Measurements from ENCODE around the gene PPID. TPM values are rescaled to one million over a fixed set of nuclear protein-coding genes. Genes with fewer than 3 reads are reported as not detected.

The PPID gene
- total and polyA plus RNA-seq, 9 donors: 10.9 to 54.8 (median 14.8) TPM

- no peaks in the 10 kb centered on the region for H3K27me3 ChIP-seq
- TF ChIP-seq EP300 (IDR thresholded peaks at IDR 0.05): no peak
- no peak for TF ChIP-seq POLR2A (IDR thresholded peaks at IDR 0.05)
- no peaks in the 10 kb centered on the region for H3K9me3 ChIP-seq
- H3K4me3 ChIP-seq: no peak overlapping the region
- DNase-seq: no peak
- WGBS, 3 donors: 92 to 96% (median 93%) methylated on average over 4 of the region's 4 CpGs
- H3K27ac ChIP-seq: no peak overlapping the region
- intact Hi-C loops (cut with DNase I): no loop called here
- H3K36me3 ChIP-seq: no peaks in the 10 kb centered on the region
- no peaks in the 10 kb centered on the region for H3K4me1 ChIP-seq (ENCODE audit: insufficient read depth)
Measured at GRCh38 chr4:158704274-158704673, 18.9 kb downstream of the PPID start.

GRCh38 chr4:158688813-158689212, 34.4 kb downstream of the PPID start:
- Histone ChIP-seq H3K4me1 (ENCODE audit: insufficient read depth) (no peaks in the 10 kb centered on the region), H3K9me3 (no peaks in the 10 kb centered on the region), H3K36me3 (no peaks in the 10 kb centered on the region), H3K4me3 (no peak overlapping the region), H3K27me3 (no peaks in the 10 kb centered on the region), H3K27ac (no peak overlapping the region)
- DNase-seq: no peak
- intact Hi-C loops (cut with DNase I): no loop called here
- TF ChIP-seq EP300 (IDR thresholded peaks at IDR 0.05): no peak
- TF ChIP-seq, protein P1, sequence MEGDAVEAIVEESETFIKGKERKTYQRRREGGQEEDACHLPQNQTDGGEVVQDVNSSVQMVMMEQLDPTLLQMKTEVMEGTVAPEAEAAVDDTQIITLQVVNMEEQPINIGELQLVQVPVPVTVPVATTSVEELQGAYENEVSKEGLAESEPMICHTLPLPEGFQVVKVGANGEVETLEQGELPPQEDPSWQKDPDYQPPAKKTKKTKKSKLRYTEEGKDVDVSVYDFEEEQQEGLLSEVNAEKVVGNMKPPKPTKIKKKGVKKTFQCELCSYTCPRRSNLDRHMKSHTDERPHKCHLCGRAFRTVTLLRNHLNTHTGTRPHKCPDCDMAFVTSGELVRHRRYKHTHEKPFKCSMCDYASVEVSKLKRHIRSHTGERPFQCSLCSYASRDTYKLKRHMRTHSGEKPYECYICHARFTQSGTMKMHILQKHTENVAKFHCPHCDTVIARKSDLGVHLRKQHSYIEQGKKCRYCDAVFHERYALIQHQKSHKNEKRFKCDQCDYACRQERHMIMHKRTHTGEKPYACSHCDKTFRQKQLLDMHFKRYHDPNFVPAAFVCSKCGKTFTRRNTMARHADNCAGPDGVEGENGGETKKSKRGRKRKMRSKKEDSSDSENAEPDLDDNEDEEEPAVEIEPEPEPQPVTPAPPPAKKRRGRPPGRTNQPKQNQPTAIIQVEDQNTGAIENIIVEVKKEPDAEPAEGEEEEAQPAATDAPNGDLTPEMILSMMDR (IDR thresholded peaks at IDR 0.05): no peak
- TF ChIP-seq POLR2A (IDR thresholded peaks at IDR 0.05): no peak
- WGBS, 3 donors: 72 to 90% (median 78%) methylated on average over 1 of the region's 1 CpG

DNA sequence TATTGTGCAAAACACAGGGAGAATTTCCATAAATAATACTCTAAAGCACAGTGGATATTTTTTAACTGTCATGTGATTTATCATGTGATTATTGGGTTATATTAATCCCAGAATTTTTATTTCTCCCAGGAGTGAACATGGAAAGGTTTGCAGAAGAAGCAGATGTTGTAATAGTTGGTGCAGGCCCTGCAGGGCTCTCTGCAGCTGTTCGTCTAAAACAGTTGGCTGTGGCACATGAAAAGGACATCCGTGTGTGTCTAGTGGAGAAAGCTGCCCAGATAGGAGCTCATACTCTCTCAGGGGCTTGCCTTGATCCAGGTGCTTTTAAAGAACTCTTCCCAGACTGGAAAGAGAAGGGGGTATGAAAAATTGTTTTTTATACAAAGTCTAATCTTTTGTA, 41.1 kb downstream of the PPID start:
- 59 to 66% (median 61%) methylated on average over 2 of the region's 2 CpGs for WGBS, 3 donors
- TF ChIP-seq POLR2A (IDR thresholded peaks at IDR 0.05) (no peak), EP300 (IDR thresholded peaks at IDR 0.05) (no peak)
- TF ChIP-seq, protein P1 (IDR thresholded peaks at IDR 0.05): no peak

GRCh38 chr4:158681629-158682028, 41.6 kb downstream of the PPID start:
- intact Hi-C loops (cut with DNase I): no loop called here
- Histone ChIP-seq H3K36me3 (no peaks in the 10 kb centered on the region), H3K27ac (no peak overlapping the region), H3K9me3 (no peaks in the 10 kb centered on the region), H3K27me3 (no peaks in the 10 kb centered on the region), H3K4me1 (ENCODE audit: insufficient read depth) (no peaks in the 10 kb centered on the region), H3K4me3 (no peak overlapping the region)
- no peak for DNase-seq
- WGBS, 3 donors: 81 to 92% (median 89%) methylated on average over 1 of the region's 1 CpG
- no peak for TF ChIP-seq POLR2A (IDR thresholded peaks at IDR 0.05)
- no peak for TF ChIP-seq EP300 (IDR thresholded peaks at IDR 0.05)
- TF ChIP-seq, protein P1 (IDR thresholded peaks at IDR 0.05): no peak

More for the DNA sequence above, 41.1 kb downstream of the PPID start:
- Histone ChIP-seq H3K27me3 (no peaks in the 10 kb centered on the region), H3K36me3 (no peaks in the 10 kb centered on the region), H3K4me1 (ENCODE audit: insufficient read depth) (no peaks in the 10 kb centered on the region), H3K27ac (no peak overlapping the region), H3K4me3 (no peak overlapping the region), H3K9me3 (no peaks in the 10 kb centered on the region)
- no peak for DNase-seq
- intact Hi-C loops (cut with DNase I): no loop called here

DNA sequence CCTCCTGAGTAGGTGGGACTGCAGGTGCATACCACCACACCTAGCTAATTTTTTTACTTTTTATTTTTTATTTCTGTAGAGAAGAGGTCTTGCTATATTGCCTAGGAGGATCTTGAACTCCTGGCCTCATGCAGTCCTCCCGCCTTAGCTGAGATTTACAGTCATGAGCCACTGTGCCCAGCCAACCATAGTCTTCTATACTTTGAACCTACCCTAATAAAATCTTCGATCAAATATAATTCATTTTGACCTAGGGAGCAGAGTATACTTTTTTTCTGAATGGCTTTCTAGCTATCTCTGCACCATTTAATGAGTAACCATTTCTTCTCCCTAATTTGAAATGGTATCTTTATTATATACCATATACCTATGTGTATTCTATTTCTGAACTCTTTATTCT, 44.4 kb downstream of the PPID start:
- Histone ChIP-seq H3K27me3 (no peaks in the 10 kb centered on the region), H3K4me3 (no peak overlapping the region), H3K36me3 (no peaks in the 10 kb centered on the region), H3K27ac (no peak overlapping the region), H3K9me3 (no peaks in the 10 kb centered on the region), H3K4me1 (ENCODE audit: insufficient read depth) (peaks cover 1% of the 10 kb centered on the region)
- intact Hi-C loops (cut with DNase I): no loop called here
- 95 to 99% (median 97%) methylated on average over 2 of the region's 2 CpGs for WGBS, 3 donors
- TF ChIP-seq POLR2A (IDR thresholded peaks at IDR 0.05): no peak
- TF ChIP-seq, protein P1 (IDR thresholded peaks at IDR 0.05): no peak
- TF ChIP-seq EP300 (IDR thresholded peaks at IDR 0.05): no peak
- no peak for DNase-seq

Measured in ovary (tissue), 9 donors.